ENCODE measurements around the gene BAZ1B.

Gene BAZ1B

DNA sequence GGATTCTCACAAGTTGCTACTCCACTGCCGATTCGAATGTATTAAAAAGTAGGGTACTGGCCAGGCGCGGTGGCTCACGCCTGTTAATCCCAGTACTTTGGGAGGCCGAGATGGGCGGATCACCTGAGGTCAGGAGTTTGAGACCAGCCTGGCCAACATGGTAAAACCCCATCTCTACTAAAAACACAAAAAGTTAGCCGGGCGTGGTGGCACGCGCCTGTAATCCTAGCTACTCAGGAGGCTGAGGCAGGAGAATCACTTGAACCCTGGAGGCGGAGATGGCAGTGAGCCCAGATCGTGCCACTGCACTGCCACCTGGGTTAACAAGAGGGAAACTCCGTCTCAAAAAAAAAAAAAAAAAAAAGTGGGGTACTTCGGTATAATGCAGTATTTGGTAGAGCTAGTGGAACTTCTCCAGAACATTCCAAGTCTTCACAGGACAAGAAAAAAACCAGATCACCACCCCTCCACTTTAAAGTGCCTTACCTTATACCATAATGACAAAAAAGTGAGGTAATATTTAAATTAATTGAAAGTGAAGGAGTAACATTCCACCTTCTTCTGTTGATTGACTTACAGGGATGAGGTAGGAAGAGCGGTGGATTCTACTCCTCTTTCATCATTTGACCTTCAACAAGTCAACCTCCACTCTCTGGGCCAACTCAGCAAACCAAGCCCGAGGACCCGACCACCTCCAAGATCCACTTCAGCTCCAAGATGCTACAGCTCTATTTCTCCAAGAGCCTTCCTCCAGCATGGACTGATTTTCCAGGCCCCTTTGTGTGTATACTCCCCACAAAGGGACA, 2.0 kb downstream of the BAZ1B start:
- TF ChIP-seq GATA2 (IDR thresholded peaks at IDR 0.05; ENCODE audit: low read depth, low read length): no peak
- TF ChIP-seq GATA3 (IDR thresholded peaks at IDR 0.05; ENCODE audit: low read depth, low read length): no peak

- TF ChIP-seq GATA3 (IDR thresholded peaks at IDR 0.05; ENCODE audit: low read depth, low read length) (no peak), GATA2 (IDR thresholded peaks at IDR 0.05; ENCODE audit: low read depth, low read length) (no peak)
Measured at GRCh38 chr7:73518470-73518869, 3.6 kb downstream of the BAZ1B start.

- TF ChIP-seq GATA2 (IDR thresholded peaks at IDR 0.05; ENCODE audit: low read depth, low read length) (no peak; the same call in 1 of the 2 replicates), GATA3 (IDR thresholded peaks at IDR 0.05; ENCODE audit: low read depth, low read length) (peak; percentile 65)
Measured at GRCh38 chr7:73517241-73517995, 4.7 kb downstream of the BAZ1B start.

DNA sequence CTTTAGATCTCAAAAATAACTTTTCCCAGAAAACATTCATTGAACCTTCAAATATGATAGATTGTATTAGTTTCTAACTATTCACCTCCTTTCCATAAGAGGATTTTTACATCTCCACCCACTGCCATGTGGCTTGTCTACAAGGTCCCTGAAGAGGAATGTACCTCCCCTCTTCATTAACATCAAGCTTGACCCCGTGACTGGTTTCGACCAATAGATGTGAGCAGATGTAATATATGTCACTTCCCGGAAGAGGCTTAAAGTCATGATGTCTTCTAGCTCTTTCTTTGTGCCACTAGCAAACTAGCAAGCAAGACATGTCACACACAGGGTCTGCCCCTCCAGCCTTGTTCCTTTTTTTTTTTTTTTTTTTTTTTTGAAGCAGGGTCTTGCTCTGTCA, 6.9 kb downstream of the BAZ1B start:
- no peak for TF ChIP-seq GATA2 (IDR thresholded peaks at IDR 0.05; ENCODE audit: low read depth, low read length)
- no peak for TF ChIP-seq GATA3 (IDR thresholded peaks at IDR 0.05; ENCODE audit: low read depth, low read length)

DNA sequence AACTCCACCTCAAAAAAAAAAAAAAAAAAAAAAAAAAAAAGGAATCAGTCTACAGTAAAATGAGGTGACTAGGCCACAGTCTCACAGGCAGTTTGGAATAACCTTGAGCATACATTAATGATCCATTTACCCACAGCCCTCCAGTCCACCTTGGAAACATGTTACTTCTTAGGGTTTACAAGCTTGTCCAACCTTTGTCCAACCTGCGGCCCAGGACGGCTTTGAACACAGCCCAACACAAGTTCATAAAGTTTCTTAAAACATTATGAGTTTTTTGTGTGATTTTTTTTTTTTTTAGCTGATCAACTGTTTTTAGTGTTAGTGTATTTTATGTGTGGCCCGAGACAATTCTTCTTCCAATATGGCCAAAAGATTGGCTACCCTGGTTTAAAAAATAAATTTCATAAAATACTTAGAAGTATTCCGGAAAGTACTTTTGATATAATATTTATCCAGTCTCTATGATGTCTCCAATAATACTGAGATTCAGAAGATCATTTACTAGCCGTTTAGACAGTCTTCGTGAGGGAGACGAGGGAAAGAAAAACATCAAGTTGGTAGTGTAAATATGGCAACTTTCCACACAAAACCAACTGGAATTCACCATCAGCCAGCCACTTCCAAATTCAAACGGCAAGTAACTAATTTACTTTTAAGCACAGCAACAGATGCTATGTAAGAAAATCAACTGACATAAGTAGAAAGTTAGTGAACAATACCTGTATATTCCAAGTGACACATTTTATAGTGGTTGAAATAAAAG, 9.9 kb downstream of the BAZ1B start:
- no peak for TF ChIP-seq GATA2 (IDR thresholded peaks at IDR 0.05; ENCODE audit: low read depth, low read length)
- no peak for TF ChIP-seq GATA3 (IDR thresholded peaks at IDR 0.05; ENCODE audit: low read depth, low read length)

- TF ChIP-seq GATA2 (IDR thresholded peaks at IDR 0.05; ENCODE audit: low read depth, low read length) (no peak), GATA3 (IDR thresholded peaks at IDR 0.05; ENCODE audit: low read depth, low read length) (no peak)
Measured at GRCh38 chr7:73509463-73509862, 12.6 kb downstream of the BAZ1B start.

DNA sequence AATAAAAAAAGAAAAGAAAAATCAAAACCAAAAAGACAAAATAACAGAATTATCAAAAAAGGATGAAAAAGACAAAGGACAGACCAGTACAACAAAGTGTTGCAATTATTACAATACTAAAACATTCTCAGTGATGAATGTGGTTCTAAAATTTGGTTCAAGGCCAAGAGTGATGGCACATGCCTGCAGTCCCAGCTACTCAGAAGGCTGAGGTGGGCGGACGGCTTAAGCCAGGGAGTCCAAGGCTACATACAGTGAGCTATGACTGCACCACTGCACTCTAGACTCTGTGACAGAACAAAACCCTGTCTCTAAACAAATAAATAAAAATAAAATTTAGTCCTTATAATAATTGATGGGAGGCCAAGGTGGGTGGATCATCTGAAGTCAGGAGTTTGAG, 14.5 kb downstream of the BAZ1B start:
- no peak for TF ChIP-seq GATA2 (IDR thresholded peaks at IDR 0.05; ENCODE audit: low read depth, low read length)
- no peak for TF ChIP-seq GATA3 (IDR thresholded peaks at IDR 0.05; ENCODE audit: low read depth, low read length)

DNA sequence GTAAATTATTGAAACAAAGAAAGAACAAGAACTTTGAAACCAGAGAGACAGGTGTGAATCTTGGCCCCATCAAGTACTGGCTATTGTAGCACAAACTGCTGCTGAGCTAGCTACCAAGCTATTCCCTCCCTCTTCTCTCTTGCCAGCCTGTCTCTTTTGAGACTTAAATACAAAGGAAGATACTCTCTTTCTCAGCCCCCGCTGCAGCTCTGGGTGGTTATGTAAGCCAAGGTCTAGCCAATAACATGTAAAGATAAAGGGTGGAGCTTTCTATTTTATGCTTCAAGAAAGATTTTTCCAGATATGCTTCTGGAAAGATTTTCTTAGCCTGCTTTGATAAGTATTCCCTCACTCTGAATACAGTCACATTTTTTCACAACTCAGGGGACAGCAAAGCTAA, 17.2 kb downstream of the BAZ1B start:
- TF ChIP-seq GATA3 (IDR thresholded peaks at IDR 0.05; ENCODE audit: low read depth, low read length) (no peak), GATA2 (IDR thresholded peaks at IDR 0.05; ENCODE audit: low read depth, low read length) (no peak)

DNA sequence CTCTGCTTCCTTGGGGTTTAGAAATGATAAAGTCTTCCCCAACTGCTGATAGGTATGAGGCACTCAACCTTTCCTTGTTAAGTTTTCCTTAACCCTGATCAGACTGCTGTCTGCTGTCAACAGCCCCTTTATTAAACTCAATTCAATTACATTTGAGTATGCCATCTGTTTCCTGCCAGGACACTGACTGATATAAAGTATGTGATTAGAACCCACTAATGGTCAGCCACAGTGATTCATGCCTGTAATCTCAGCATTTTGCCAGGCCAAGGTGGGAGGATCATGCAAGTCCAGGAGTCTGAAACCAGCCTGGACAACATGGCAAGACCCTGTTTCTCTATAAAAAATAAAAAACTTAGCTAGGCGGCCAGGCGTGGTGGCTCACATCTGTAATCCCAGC, 18.1 kb downstream of the BAZ1B start:
- TF ChIP-seq GATA2 (IDR thresholded peaks at IDR 0.05; ENCODE audit: low read depth, low read length): peak; percentile 5; the same call in 1 of the 2 replicates
- TF ChIP-seq GATA3 (IDR thresholded peaks at IDR 0.05; ENCODE audit: low read depth, low read length): no peak

GRCh38 chr7:73503229-73503628, 18.9 kb downstream of the BAZ1B start:
- TF ChIP-seq GATA2 (IDR thresholded peaks at IDR 0.05; ENCODE audit: low read depth, low read length) (no peak), GATA3 (IDR thresholded peaks at IDR 0.05; ENCODE audit: low read depth, low read length) (no peak)

- TF ChIP-seq GATA3 (IDR thresholded peaks at IDR 0.05; ENCODE audit: low read depth, low read length): no peak
- no peak for TF ChIP-seq GATA2 (IDR thresholded peaks at IDR 0.05; ENCODE audit: low read depth, low read length)
Measured at GRCh38 chr7:73496626-73497025, 25.5 kb downstream of the BAZ1B start.

DNA sequence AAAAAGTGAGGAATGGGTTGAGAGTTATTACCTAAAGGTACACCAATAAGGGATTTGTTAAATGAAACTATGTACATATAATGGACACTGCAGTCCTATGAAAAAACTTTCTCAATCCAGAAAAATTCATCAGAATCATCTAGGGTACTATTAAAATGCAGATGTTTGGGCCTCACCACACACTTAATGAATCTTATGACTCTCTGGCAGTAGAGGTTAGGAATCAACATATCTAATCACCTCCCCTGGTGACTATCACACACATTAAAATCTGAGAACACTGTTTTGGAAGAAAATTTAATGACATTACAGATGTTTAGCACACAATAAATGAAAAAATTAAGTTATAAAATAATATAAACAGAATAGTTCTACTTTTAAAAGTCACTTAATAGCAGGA, 32.1 kb downstream of the BAZ1B start:
- TF ChIP-seq GATA3 (IDR thresholded peaks at IDR 0.05; ENCODE audit: low read depth, low read length) (no peak), GATA2 (IDR thresholded peaks at IDR 0.05; ENCODE audit: low read depth, low read length) (no peak)

GRCh38 chr7:73487486-73487885, 34.6 kb downstream of the BAZ1B start:
- TF ChIP-seq GATA2 (IDR thresholded peaks at IDR 0.05; ENCODE audit: low read depth, low read length) (no peak), GATA3 (IDR thresholded peaks at IDR 0.05; ENCODE audit: low read depth, low read length) (no peak)

DNA sequence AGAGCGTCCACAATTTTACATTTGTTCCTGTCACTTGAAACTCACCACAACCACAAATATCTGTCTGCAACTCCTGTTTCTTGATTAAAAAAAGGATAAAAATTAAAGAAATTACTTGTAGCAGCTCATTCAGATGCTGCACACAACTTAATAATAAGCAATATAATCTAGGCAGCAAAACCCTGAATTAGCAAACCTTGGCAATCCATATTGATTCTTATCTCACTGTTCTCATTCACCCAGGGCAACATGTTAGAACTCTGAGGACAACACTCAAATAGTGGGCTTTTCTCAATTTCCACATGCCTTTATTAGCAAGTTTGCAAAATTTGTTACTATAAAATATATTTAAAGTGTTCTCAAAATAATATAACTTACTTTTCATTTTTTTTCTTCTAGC, 38.9 kb downstream of the BAZ1B start:
- TF ChIP-seq GATA2 (IDR thresholded peaks at IDR 0.05; ENCODE audit: low read depth, low read length) (peak; percentile 60; the same call in 1 of the 2 replicates), GATA3 (IDR thresholded peaks at IDR 0.05; ENCODE audit: low read depth, low read length) (peak; percentile 70; the same call in 1 of the 2 replicates)
